Stimulated activated naive CD8-positive, alpha-beta T cell treated with anti-CD3 and anti-CD28 coated beads, Interleukin-15, Interleukin-2, amounts not matched to agents 100 ng/mL and 50 ng/mL, for 24 hours (primary cell): ENCODE measurements around the gene SYNGR1.

Experiments used
- H3K27ac Mint-ChIP-seq: one replicate; pipeline ENCODE4 v1.8.0; 2021; ENCODE audit warnings: mild to moderate bottlenecking, mixed read lengths
- H3K27me3 Mint-ChIP-seq: one replicate; pipeline ENCODE4 v1.8.0; 2021; ENCODE audit warnings: mixed read lengths
- H3K36me3 Mint-ChIP-seq: one replicate; pipeline ENCODE4 v1.8.0; 2021; ENCODE audit warnings: low read depth, mixed read lengths
- H3K4me1 Mint-ChIP-seq: one replicate; pipeline ENCODE4 v1.8.0; 2021; ENCODE audit warnings: low read depth, mixed read lengths
- H3K4me3 Mint-ChIP-seq: one replicate; pipeline ENCODE4 v1.8.0; 2021; ENCODE audit warnings: mild to moderate bottlenecking, mixed read lengths
- H3K9me3 Mint-ChIP-seq: one replicate; pipeline ENCODE4 v1.8.0; 2021; ENCODE audit warnings: mixed read lengths

SYNGR1 gene

GRCh38 chr22:39349967-39350726 lies at the start of gene SYNGR1:
SYNGR1 (plus strand) TSS chr22:39349991; CDS start chr22:39350011, 20 bp downstream.
- peak within 1 kb of the TSS; percentile 49 for H3K27ac Mint-ChIP-seq
- peaks cover 30% of the 10 kb centered on the region for H3K4me1 Mint-ChIP-seq
- no peaks in the 10 kb centered on the region for H3K36me3 Mint-ChIP-seq
- H3K27me3 Mint-ChIP-seq = no peaks in the 10 kb centered on the region
- H3K4me3 Mint-ChIP-seq = peak within 1 kb of the TSS; percentile 85
- no peaks in the 10 kb centered on the region for H3K9me3 Mint-ChIP-seq

- Mint-ChIP-seq H3K27ac (no peak overlapping the region), H3K4me1 (peaks cover 9% of the 10 kb centered on the region), H3K4me3 (peak overlapping the region; percentile 7), H3K36me3 (no peaks in the 10 kb centered on the region), H3K9me3 (no peaks in the 10 kb centered on the region), H3K27me3 (peaks cover 23% of the 10 kb centered on the region)
These were observed 49.5 kb upstream of the SYNGR1 start for GRCh38 chr22:39300186-39300830.

- peaks cover 9% of the 10 kb centered on the region for H3K4me1 Mint-ChIP-seq
- H3K27me3 Mint-ChIP-seq = peaks cover 23% of the 10 kb centered on the region
- no peaks in the 10 kb centered on the region for H3K36me3 Mint-ChIP-seq
- H3K4me3 Mint-ChIP-seq = no peak overlapping the region
- no peak overlapping the region for H3K27ac Mint-ChIP-seq
- H3K9me3 Mint-ChIP-seq = no peaks in the 10 kb centered on the region
These were observed 48.7 kb upstream of the SYNGR1 start for GRCh38 chr22:39301108-39301507.

GRCh38 chr22:39301926-39302325 lies 47.9 kb upstream of the SYNGR1 start:
- H3K27me3 Mint-ChIP-seq = peaks cover 23% of the 10 kb centered on the region
- no peaks in the 10 kb centered on the region for H3K36me3 Mint-ChIP-seq
- H3K4me1 Mint-ChIP-seq = peaks cover 9% of the 10 kb centered on the region
- no peak overlapping the region for H3K27ac Mint-ChIP-seq
- H3K9me3 Mint-ChIP-seq = no peaks in the 10 kb centered on the region
- H3K4me3 Mint-ChIP-seq = no peak overlapping the region

GRCh38 chr22:39302431-39302960 lies 47.3 kb upstream of the SYNGR1 start:
- H3K27ac Mint-ChIP-seq = no peak overlapping the region
- H3K4me3 Mint-ChIP-seq = no peak overlapping the region
- H3K9me3 Mint-ChIP-seq = no peaks in the 10 kb centered on the region
- H3K4me1 Mint-ChIP-seq = peaks cover 9% of the 10 kb centered on the region
- peaks cover 23% of the 10 kb centered on the region for H3K27me3 Mint-ChIP-seq
- H3K36me3 Mint-ChIP-seq = no peaks in the 10 kb centered on the region

GRCh38 chr22:39303358-39303757 lies 46.4 kb upstream of the SYNGR1 start:
- H3K4me3 Mint-ChIP-seq = no peak overlapping the region
- H3K4me1 Mint-ChIP-seq = peaks cover 9% of the 10 kb centered on the region
- peaks cover 17% of the 10 kb centered on the region for H3K27me3 Mint-ChIP-seq
- H3K27ac Mint-ChIP-seq = no peak overlapping the region
- no peaks in the 10 kb centered on the region for H3K36me3 Mint-ChIP-seq
- H3K9me3 Mint-ChIP-seq = no peaks in the 10 kb centered on the region

GRCh38 chr22:39303892-39304671 lies 45.7 kb upstream of the SYNGR1 start:
- Mint-ChIP-seq H3K9me3 (no peaks in the 10 kb centered on the region), H3K4me3 (no peak overlapping the region), H3K4me1 (peaks cover 15% of the 10 kb centered on the region), H3K36me3 (no peaks in the 10 kb centered on the region), H3K27ac (no peak overlapping the region), H3K27me3 (peaks cover 17% of the 10 kb centered on the region)

GRCh38 chr22:39306456-39307361 lies 43.1 kb upstream of the SYNGR1 start:
- Mint-ChIP-seq H3K4me3 (no peak overlapping the region), H3K9me3 (no peaks in the 10 kb centered on the region), H3K36me3 (peaks cover 4% of the 10 kb centered on the region), H3K27ac (no peak overlapping the region), H3K4me1 (peaks cover 12% of the 10 kb centered on the region), H3K27me3 (no peaks in the 10 kb centered on the region)

- H3K9me3 Mint-ChIP-seq = no peaks in the 10 kb centered on the region
- peaks cover 19% of the 10 kb centered on the region for H3K4me1 Mint-ChIP-seq
- no peaks in the 10 kb centered on the region for H3K27me3 Mint-ChIP-seq
- no peak overlapping the region for H3K4me3 Mint-ChIP-seq
- H3K36me3 Mint-ChIP-seq = peaks cover 25% of the 10 kb centered on the region
- H3K27ac Mint-ChIP-seq = no peak overlapping the region
These were observed 41.0 kb upstream of the SYNGR1 start for GRCh38 chr22:39308614-39309363.

- H3K27ac Mint-ChIP-seq = no peak overlapping the region
- H3K4me3 Mint-ChIP-seq = no peak overlapping the region
- H3K36me3 Mint-ChIP-seq = peaks cover 31% of the 10 kb centered on the region
- peaks cover 23% of the 10 kb centered on the region for H3K4me1 Mint-ChIP-seq
- H3K27me3 Mint-ChIP-seq = no peaks in the 10 kb centered on the region
- H3K9me3 Mint-ChIP-seq = no peaks in the 10 kb centered on the region
These were observed 40.4 kb upstream of the SYNGR1 start for GRCh38 chr22:39309364-39309861.

- H3K9me3 Mint-ChIP-seq = no peaks in the 10 kb centered on the region
- peak overlapping the region; percentile 26 for H3K27ac Mint-ChIP-seq
- H3K27me3 Mint-ChIP-seq = no peaks in the 10 kb centered on the region
- no peak overlapping the region for H3K4me3 Mint-ChIP-seq
- H3K36me3 Mint-ChIP-seq = peaks cover 38% of the 10 kb centered on the region
- H3K4me1 Mint-ChIP-seq = peaks cover 29% of the 10 kb centered on the region
These were observed 39.7 kb upstream of the SYNGR1 start for GRCh38 chr22:39309881-39310714.

- Mint-ChIP-seq H3K27ac (peak overlapping the region; percentile 61), H3K27me3 (no peaks in the 10 kb centered on the region), H3K9me3 (no peaks in the 10 kb centered on the region), H3K4me1 (peaks cover 45% of the 10 kb centered on the region), H3K4me3 (peak overlapping the region; percentile 54), H3K36me3 (peaks cover 55% of the 10 kb centered on the region)
These were observed 38.0 kb upstream of the SYNGR1 start for GRCh38 chr22:39311592-39312400.
